GM19035 (cell line): ENCODE results near the gene HAP1.
A peak's percentile ranks its signal among the peaks of the same experiment; 100 is the strongest.

ENCODE experiments used
- ATAC-seq: cut with Tn5 transposase; IDR thresholded peaks from one replicate; pipeline ENCODE4 v1.9.1; 2021; ENCODE audit not compliant: unreplicated experiment

Gene HAP1

GRCh38 chr17:41766135-41766534 is 31.7 kb upstream of the HAP1 start:
- no peak for ATAC-seq

DNA sequence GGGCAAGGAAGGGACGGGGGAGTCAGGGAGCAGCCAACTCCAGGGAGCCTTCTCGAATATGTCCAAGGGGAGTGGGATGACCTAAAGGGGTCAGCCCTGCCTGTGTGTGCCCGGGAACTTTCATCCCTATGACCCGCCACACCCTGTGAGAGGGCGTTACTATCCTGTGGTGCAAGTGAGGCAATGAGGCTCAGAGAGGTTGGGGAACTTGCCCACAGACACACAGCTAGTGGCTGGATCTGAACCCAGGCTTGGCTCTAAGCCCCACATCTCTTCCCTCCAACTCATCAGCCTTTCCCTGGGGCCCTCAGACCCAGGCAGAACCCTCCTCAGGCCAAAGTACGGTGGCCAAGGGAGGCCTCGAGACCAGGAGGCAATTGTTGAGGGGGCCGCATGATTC is 28.9 kb upstream of the HAP1 start:
- no peak for ATAC-seq

GRCh38 chr17:41762841-41763240 is 28.4 kb upstream of the HAP1 start:
- no peak for ATAC-seq

GRCh38 chr17:41762391-41762790 is 27.9 kb upstream of the HAP1 start:
- no peak for ATAC-seq

DNA sequence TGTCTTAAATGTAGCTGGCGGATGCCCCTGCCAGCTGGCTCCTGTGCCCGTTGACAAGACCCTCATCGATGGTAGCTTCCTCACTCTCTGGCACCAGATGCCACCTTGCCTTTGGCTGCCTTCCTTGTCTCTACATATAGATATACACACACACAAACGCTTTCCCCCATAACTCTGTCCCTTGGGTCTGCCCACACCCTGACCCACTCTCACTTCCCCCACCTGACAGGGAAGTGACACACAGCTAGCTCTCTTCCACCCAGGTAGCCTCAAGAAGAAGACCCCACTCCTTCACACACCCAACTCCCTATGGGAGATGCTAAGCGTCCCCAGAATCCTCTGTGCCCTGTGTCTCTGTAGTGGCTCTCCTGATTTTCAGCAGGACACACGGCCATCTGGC is 26.4 kb upstream of the HAP1 start:
- no peak for ATAC-seq

DNA sequence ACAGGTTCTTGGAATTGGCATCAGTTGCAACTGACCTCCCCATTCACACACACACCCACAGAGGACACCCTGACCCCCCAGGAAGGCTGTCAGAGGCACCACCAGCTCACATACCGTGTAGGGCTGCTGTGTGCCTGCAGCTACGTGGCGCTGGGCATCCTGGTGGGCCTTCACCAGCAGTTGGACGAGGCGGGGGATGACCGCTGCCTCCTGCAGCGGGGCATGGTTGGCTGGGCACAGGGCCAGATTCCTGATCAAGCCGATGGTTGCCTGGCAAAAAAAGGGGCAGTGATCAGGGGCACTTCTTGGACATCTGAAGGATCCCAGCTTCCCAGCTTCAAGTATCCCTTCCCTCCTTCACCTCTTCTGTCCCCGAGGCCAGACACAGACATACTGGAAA is 24.2 kb upstream of the HAP1 start:
- no peak for ATAC-seq

DNA sequence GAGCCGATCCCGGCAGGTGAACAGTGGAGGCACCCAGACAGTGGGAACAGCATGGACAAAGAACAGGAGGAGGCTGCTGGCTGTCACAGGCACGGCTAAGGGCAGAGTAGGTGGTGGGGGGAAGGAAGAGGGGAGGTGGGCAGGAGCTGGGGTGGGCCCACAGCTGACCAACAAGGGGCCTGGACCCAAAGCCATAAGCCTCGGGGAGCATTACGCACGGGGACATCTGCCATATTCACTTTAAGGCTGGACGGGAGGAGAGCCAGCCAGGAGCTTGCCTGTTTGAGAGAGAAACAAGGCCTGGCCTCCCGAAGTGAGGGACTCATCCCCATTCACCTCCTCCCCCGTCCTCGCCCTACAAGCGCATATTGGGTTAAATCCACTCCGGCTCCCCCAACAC is 19.6 kb upstream of the HAP1 start:
- no peak for ATAC-seq

DNA sequence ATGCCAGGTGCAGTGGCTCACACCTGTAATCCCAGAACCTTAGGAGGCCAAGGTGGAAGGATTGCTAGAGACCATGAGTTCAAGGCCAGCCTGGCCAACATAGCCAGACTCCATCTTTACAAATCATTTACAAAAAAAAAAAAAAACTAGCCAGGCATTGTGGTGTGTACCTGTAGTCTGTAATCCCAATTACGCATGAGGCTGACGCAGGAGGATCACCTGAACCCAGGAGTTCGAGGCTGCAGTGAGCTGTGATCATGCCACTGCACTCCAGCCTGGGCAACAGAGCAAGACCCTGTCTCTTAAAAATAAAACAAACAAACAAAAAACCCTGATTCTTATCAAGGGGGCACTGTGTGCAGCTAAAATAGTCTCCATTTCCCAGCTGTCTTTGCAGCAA is 16.8 kb upstream of the HAP1 start:
- no peak for ATAC-seq

- no peak for ATAC-seq
These were observed 16.4 kb upstream of the HAP1 start for GRCh38 chr17:41750862-41751261.

- ATAC-seq = no peak
These were observed 13.8 kb upstream of the HAP1 start for GRCh38 chr17:41748275-41748674.

- no peak for ATAC-seq
These were observed 7.3 kb upstream of the HAP1 start for GRCh38 chr17:41741709-41742108.

DNA sequence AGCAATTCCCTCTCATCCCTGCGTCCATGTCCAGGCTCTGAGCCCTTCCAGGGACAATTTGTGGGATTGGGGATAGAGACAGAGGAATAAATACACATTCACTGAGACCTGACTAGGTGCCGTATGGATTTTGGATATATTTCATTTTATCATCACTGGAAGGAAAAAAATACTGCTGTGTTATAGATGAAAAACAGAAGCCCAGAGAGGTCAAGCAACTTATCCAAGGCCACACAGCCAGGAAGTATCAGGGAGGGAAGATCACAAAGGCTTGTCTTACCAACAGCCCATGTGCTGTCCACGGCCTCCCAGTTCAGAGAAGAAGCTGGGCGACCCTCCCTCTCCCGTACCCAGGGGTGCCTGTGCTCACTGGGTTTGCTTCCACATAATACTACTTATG is 6.1 kb upstream of the HAP1 start:
- no peak for ATAC-seq

DNA sequence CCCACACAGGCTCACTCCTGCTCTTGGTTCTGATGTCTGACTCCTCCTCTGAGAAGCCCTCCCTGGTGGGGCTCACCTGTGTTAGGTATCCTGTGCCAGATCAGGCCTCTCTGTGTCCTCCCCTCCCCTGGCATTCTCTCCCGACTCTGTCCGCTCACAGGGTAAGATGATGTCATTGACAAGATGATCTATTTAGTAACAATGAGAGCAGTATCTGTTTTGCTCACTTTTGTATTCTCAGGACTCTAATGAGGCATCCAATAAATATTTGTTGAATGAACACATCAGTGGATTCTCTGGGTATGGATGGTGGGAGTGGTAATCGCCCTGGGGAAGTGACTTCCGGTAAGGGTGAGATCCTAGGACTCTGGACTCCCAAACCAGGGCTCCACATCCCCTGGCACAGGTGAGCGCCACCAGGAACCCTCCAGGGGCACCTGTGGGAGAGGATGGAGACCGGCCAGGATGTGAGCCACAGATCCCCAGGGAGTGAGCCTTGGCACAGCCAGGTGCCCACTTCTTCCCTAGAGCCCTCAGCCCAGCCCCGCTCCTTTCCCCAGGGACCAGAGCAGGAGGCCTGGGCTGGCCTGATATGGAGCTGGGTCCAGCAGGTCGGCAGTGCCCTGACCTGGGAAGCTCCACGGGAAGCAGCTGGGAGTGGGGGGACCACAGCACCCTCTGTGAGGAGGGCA is 5.4 kb upstream of the HAP1 start:
- ATAC-seq = no peak

GRCh38 chr17:41738801-41739112 is 4.3 kb upstream of the HAP1 start:
- no peak for ATAC-seq

DNA sequence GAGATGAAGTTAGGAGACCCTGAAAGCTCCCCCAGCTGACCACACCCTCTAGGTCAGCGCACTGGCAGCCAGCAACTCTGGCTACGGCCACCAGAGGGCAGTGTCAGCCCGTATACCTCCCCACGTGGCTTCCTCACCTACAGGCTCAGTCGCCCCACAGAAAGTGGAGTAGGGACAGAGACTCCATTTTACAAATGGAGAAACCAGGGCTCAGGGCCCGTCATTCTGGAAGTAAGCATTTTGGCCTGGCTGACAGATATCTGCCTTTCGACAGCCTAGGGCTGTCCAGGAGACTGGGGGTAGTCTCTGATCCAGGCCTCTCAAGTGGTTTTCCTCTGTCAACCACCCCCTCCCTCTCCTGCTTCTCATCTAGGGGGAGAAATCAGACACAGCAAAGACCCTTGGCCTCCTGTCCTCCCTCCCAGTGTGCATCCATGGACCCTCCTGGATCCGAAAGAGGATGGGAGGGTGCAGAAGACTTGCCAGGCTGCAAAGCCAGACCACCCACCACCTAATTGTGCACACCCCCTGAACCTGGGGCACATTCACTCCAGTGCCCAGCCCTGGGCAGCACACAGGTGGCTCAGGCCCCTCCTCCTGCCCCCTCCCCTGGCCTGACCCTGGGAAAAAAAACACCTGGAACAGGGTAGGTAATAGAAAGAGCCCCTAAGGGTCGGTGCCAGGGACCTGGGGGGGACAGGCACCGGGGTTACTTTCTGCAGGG is 3.8 kb upstream of the HAP1 start:
- ATAC-seq = peak; percentile 74

GRCh38 chr17:41737680-41738023 is 3.2 kb upstream of the HAP1 start:
- ATAC-seq = no peak

DNA sequence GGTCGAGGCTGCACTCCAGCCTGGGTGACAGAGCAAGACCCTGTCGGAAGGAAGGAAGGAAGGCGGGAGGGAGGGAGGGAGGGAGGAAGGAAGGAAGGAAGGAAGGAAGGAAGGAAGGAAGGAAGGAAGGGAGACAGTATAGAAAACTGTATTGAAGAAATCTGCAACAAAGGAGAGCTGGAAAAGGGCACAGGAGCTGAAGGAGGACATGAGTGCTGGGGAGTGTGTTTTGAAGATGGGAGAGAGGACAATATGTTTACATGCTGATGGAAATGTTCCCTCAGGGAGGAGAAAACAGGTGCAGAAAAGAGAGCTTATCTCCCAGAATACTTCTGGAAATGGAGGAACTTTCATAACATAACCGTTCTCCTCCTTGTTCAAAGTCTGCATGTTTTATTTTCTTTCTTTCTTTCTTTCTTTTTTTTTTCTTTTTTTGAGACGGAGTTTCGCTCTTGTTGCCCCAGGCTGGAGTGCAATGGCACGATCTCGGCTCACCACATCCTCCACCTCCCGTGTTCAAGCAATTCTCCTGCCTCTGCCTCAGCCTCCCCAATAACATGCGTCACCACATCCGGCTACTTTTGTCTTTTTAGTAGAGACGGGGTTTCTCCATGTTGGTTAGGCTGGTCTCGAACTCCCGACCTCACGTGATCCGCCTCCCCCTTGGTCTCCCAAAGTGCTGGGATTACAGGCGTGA is 2.7 kb upstream of the HAP1 start:
- no peak for ATAC-seq

DNA sequence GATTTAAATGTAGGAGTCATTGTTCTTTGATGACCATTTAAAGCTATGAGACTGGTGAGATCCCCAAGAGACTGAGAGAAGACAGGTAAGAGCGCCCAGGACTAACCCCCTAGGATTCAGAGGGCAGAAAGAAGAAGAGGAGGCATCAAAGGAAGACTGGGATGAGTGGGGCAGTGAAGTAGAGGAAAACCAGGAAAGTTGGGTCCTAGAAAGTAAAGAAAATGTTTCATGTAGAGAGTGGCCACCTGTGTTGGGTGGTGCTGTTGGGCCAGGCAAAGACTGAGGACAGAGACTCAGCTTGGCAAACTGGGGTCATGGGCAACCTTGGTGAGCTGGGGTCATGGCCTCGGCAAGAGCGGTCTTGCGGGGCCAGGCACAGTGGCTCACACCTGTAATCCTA is 1.3 kb upstream of the HAP1 start:
- no peak for ATAC-seq

GRCh38 chr17:41734949-41735313 is 488 bp upstream of the HAP1 start:
- ATAC-seq = no peak

- no peak for ATAC-seq
These were observed 900 bp downstream of the HAP1 start for GRCh38 chr17:41733348-41734138.

- no peak for ATAC-seq
These were observed 2.6 kb downstream of the HAP1 start for GRCh38 chr17:41731836-41732235.

DNA sequence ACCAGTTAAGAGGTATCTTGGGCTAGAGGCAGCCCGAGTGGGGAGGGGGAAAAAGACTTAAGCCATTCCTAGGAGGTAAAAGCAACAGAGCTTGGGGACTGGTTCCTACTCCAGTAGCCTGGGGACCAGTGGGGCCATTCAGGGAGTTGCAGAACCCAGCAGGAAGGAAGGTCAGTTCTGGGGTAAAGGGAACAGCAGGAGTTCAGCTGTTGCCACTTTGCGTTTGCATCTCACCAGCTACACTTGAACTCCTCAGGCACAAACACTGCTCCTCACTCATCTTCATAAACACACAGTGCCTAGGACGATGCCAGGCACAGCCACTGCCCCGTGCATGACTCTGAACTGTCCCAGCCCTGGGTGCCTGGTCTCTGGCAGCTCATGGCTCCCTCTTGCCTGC is 4.0 kb downstream of the HAP1 start:
- ATAC-seq = no peak
